ENCODE results near the gene RAB35. TPM values are rescaled to one million over a fixed set of nuclear protein-coding genes. Genes with fewer than 3 reads are reported as not detected.

RAB35 gene
- total and polyA plus RNA-seq, 2 of the 4 experiments (the other 2 are of a cell fraction): 32.6 to 49.6 TPM

GRCh38 chr12:120062976-120063579 is 53.5 kb downstream of the RAB35 start:
- no TSS peak for BruUV-seq (replicated peaks)
- Histone ChIP-seq H2AK5ac (ENCODE audit: low read depth, low read length) (no peak overlapping the region), H4K91ac (ENCODE audit: insufficient read depth, low read depth, low read length) (no peak overlapping the region), H2AFZ (replicated peaks; ENCODE audit: low read length, poor library complexity) (no peak overlapping the region), H3K27me3 (ENCODE audit: control insufficient read depth, insufficient read depth, low read length) (peaks cover 44% of the 10 kb centered on the region), H2BK5ac (ENCODE audit: low read depth, low read length, poor library complexity, severe bottlenecking) (no peak overlapping the region), H3K4me1 (ENCODE audit: control insufficient read depth, insufficient read depth, low read length) (no peaks in the 10 kb centered on the region), H3K9ac (ENCODE audit: low read depth, low read length) (no peak overlapping the region), H3K56ac (ENCODE audit: extremely low read depth, insufficient read depth, low read length) (no peak overlapping the region), H3K79me1 (ENCODE audit: low read depth in 1 of 2, low read length in 2 of 2) (no peaks in the 10 kb centered on the region), H2BK20ac (ENCODE audit: low read depth, low read length) (no peak overlapping the region), H3K4ac (ENCODE audit: low read depth, low read length) (no peak overlapping the region), H3K36me3 (ENCODE audit: control insufficient read depth, insufficient read depth, low read length) (no peaks in the 10 kb centered on the region), H4K5ac (ENCODE audit: low read depth, low read length) (no peak overlapping the region), H3K4me2 (ENCODE audit: low read depth, low read length) (no peak overlapping the region), H4K20me1 (ENCODE audit: insufficient read depth, low read length) (no peaks in the 10 kb centered on the region), H2BK15ac (ENCODE audit: low read depth, low read length) (no peak overlapping the region), H3K9me3 (ENCODE audit: control insufficient read depth, insufficient read depth, low read length) (no peaks in the 10 kb centered on the region), H3K14ac (replicated peaks; ENCODE audit: low read depth, low read length) (no peak overlapping the region), H3K18ac (ENCODE audit: low read depth, low read length) (no peak overlapping the region), H2BK120ac (ENCODE audit: low read depth, low read length) (no peak overlapping the region), H3K9me1 (ENCODE audit: insufficient read depth, low read length) (no peaks in the 10 kb centered on the region), H3K27ac (ENCODE audit: insufficient read depth, low read length) (no peak overlapping the region), H3K4me3 (ENCODE audit: insufficient read depth, low read depth, low read length) (no peak overlapping the region), H4K8ac (ENCODE audit: low read depth in 2 of 2, low read length in 2 of 2) (no peak overlapping the region), H3K23ac (ENCODE audit: low read depth, low read length) (no peak overlapping the region), H2AK9ac (replicated peaks; ENCODE audit: low read depth, low read length, poor library complexity) (no peak overlapping the region)
- dilution Hi-C loops (cut with HindIII; ENCODE audit: low sequenced_read_pairs, unreplicated experiment) (no loop called here), in situ Hi-C loops (cut with MboI; ENCODE audit: low sequenced_read_pairs) (no loop called here), intact Hi-C loops (cut with micrococcal nuclease) (no loop called here)
- no peak for DNase-seq
- no peak for ATAC-seq (ENCODE audit: low read depth)
- TF ChIP-seq MAZ (IDR thresholded peaks at IDR 0.05; ENCODE audit: borderline replicate concordance, low read depth, low read length): no peak
- TF ChIP-seq SMC3 (IDR thresholded peaks at IDR 0.05; ENCODE audit: low read depth, low read length): no peak
- no peak for TF ChIP-seq CTCF (conservative IDR thresholded peaks at IDR 0.05; ENCODE audit: low read depth, low read length)
- no peak for TF ChIP-seq BHLHE40 (IDR thresholded peaks at IDR 0.05; ENCODE audit: low read depth, low read length)
- TF ChIP-seq CEBPB (IDR thresholded peaks at IDR 0.05; ENCODE audit: low read depth, low read length): no peak
- TF ChIP-seq FOS (IDR thresholded peaks at IDR 0.05; ENCODE audit: low read depth, low read length): no peak
- no peak for TF ChIP-seq RFX5 (IDR thresholded peaks at IDR 0.05; ENCODE audit: low read depth, low read length)
- no peak for TF ChIP-seq POLR2A (IDR thresholded peaks at IDR 0.05; ENCODE audit: low read depth, low read length)
- TF ChIP-seq MXI1 (IDR thresholded peaks at IDR 0.05; ENCODE audit: borderline replicate concordance, low read depth, low read length): no peak
- no peak for TF ChIP-seq RAD21 (IDR thresholded peaks at IDR 0.05; ENCODE audit: low read length)
- TF ChIP-seq NFE2L2 (IDR thresholded peaks at IDR 0.05; ENCODE audit: low read depth, low read length): no peak
- no peak for TF ChIP-seq MAFK (IDR thresholded peaks at IDR 0.05; ENCODE audit: low read depth, low read length)
- ChIA-PET CTCF (interaction anchor here (0.6 kb wide), 1 partner anchor 11 kb away, joined by 3 read pairs; no protein-coding TSS in a partner anchor), POLR2A (ENCODE audit: unreplicated experiment) (no interaction called here)
- no CpG with 5 or more reads among the region's 3 CpGs for WGBS, 2 experiments (ENCODE audit: extremely low coverage in 2 of 2, insufficient read length in 1 of 2)

All from IMR-90 (cell line).